ENCODE results near the gene PTPRC.

PTPRC gene

DNA sequence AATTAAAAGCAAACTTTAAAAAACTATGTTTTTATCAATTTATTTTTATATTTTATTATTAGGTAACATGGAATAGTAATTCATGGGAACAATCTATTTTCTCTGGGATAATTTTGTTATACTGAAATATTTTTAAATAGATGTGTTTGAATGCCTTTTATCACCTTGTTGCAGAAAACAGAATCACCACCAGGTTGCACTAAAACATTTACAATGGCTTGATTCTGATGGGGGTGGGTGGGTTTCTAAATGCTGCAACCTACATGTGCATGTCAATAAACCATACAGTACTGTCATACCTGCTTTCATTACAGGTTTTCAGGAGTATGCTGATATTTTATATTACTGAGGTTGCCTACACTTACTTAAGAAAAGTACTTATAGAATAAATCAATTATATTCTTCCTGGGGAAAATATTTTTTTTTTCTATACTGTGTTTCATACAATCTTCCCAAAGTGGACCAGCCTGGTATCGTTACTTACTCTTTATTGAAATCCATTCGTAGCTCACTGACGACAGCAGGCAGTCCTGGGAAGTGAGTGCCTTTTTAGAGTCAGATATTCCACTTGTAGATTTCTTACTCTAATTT lies 132.8 kb downstream of the PTPRC start:
- DNase-seq = peak; percentile 66
- in situ Hi-C loops (cut with HindIII; ENCODE audit: low pct_ligation_motif_present, low pct_unique_long_range_greater_than_20kb, low sequenced_read_pairs) = loop anchor here (25.0 kb wide), 1 partner anchor 466 kb away; no protein-coding TSS in a partner anchor

DNA sequence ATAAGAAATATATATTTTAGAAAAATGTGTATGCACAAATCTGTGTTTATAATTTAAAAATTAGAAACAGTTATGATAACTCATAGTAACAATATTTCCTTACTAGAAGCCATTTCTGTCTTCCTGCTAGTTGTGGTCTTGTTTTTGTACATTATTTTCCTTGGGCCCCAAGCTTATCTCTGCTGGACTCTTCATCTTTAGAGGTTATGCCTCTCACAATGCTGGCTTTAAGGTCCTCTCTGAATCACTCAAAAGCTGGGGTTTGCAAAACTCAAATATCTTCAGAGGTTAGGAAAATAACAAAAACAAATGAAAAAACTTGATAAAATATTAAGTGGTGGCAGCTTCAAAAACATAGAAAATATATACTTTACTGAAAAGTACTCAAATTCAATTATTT lies 133.8 kb downstream of the PTPRC start:
- in situ Hi-C loops (cut with HindIII; ENCODE audit: low pct_ligation_motif_present, low pct_unique_long_range_greater_than_20kb, low sequenced_read_pairs) = loop anchor here (25.0 kb wide), 1 partner anchor 465 kb away; no protein-coding TSS in a partner anchor
- no peak for DNase-seq

DNA sequence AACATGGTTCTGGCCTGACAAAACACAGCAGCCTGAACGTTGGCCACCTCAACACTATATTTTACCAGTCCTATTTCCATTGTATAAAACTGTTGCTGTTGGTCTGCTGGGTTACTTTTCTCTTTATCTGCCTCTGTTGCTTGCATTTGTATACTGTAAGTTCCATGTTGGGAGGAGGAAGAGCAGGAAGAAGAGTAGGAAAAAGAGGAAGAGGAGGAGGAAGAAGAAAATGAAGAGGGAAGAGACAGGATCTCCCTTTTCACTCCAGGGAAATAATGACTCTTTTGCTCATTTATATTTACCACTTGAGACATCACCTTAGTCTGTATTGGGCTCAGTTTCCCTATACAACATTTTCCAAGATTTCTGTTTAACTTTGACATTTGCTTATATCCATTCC lies 134.2 kb downstream of the PTPRC start:
- no peak for DNase-seq
- in situ Hi-C loops (cut with HindIII; ENCODE audit: low pct_ligation_motif_present, low pct_unique_long_range_greater_than_20kb, low sequenced_read_pairs) = loop anchor here (25.0 kb wide), 1 partner anchor 464 kb away; no protein-coding TSS in a partner anchor

DNA sequence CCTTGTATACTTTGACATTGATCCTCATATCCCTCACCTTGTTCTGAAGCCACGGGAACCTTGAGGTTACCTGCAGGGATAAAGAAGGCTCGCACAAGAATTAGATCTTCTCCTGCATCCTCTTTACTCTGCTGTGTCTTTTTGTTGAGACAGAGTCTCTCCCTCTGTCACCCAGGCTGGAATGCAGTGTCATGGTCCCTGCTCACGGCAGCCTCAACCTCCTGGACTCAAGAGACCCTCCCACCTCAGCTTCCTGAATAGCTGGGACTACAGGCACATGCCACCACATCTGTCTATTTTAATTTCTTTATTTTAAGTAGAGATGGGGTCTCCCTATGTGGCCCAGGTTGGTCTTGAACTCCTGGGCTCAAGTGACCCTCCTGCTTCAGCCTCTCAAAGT lies 134.7 kb downstream of the PTPRC start:
- in situ Hi-C loops (cut with HindIII; ENCODE audit: low pct_ligation_motif_present, low pct_unique_long_range_greater_than_20kb, low sequenced_read_pairs) = loop anchor here (25.0 kb wide), 1 partner anchor 464 kb away; no protein-coding TSS in a partner anchor
- no peak for DNase-seq

DNA sequence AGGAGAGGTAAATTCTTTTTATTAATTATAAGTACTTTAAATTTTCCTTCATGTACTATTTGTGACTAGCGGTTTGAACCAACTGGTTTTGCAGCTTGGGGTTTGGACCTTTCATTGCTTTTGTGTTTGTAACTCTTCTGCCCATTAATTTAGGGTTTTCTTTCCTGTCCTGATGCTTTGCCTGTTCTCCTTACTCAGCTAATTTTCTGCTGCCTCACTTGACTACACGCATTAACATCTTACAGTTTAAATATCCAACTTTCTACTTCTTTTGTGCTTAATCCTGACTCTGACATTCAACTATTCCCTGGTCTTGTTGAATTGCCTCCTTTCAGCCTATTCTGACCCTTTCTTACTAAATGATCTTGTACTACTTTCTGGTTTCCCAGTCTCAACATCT lies 135.6 kb downstream of the PTPRC start:
- no peak for DNase-seq
- in situ Hi-C loops (cut with HindIII; ENCODE audit: low pct_ligation_motif_present, low pct_unique_long_range_greater_than_20kb, low sequenced_read_pairs) = loop anchor here (25.0 kb wide), 1 partner anchor 463 kb away; no protein-coding TSS in a partner anchor

DNA sequence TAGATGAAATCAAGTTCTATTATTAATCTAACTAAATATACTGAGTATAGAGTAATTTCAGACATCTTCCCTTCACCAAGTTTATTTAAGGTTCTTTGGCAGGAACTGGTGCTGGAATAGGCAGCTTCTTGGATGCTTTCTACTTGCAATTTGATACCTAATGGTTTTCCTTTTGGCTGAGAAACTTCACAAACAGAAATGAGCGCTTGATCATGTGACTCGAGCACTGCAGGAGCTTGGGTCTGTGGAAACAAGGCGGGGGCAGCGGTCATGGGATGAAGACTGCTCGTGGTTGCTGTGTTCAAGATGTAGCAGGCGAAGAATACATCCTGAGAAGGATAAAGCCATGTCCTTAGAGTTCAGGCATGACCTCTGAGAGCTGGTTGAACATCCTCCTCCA lies 136.8 kb downstream of the PTPRC start:
- in situ Hi-C loops (cut with HindIII; ENCODE audit: low pct_ligation_motif_present, low pct_unique_long_range_greater_than_20kb, low sequenced_read_pairs) = no loop called here
- DNase-seq = no peak

DNA sequence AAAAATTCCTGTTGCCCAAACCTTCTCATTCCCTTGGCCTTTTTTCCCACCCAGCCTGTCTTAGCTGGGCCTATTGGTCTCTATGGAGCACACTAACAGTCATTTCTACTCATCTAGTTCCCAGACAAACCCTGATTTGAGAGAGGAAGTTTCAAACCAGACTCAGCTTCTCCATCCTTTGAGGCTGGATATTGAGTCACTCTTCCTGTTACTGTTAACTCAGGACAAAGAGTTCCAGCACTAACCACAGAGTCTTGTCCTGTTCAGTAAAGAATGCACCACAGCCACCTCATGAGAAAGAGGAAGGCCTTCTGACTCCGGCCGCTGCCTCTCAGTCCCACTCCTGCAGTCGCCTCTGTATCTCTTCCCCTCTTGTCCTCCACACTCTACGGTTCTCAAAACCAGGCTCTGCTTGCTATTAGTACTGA lies 137.8 kb downstream of the PTPRC start:
- in situ Hi-C loops (cut with HindIII; ENCODE audit: low pct_ligation_motif_present, low pct_unique_long_range_greater_than_20kb, low sequenced_read_pairs) = no loop called here
- peak; percentile 26 for DNase-seq

DNA sequence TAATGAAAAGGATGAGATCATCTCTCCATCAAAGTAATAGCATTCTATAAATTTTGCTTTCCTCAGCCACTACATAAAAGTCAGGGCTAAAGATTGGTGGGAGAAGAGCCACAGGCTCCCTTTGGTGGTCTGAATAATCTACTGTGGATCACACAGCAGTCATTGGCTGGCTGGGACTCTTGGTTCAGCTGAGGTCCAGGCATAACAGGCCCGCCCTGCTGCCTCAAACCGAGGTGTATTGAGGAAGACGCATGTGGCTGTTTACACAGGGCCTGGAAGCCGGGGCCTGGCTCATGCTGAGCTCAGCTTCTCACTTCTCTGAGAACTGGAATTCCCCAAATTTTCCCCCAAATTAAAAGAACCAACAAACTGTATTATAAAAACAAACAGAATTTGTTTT lies 139.2 kb downstream of the PTPRC start:
- no peak for DNase-seq
- in situ Hi-C loops (cut with HindIII; ENCODE audit: low pct_ligation_motif_present, low pct_unique_long_range_greater_than_20kb, low sequenced_read_pairs) = no loop called here

DNA sequence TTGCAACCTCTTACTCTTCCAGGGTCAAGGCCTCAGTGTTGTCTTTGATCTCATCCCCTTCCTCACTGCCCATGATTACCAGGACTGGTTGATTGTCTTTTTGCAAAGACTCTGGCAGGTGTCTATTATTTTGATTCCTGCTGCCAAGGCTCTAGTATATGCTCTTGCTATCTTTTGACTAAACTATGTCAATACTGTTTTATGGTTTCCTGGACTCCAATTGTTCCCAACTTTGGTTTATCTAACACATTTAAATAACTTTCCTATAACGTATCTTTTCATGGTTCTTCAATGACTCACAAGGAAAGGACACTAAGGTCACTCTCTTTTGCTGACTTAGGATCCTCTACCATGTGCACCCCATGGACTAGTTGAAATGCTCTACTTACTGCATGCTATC lies 141.5 kb downstream of the PTPRC start:
- no peak for DNase-seq
- in situ Hi-C loops (cut with HindIII; ENCODE audit: low pct_ligation_motif_present, low pct_unique_long_range_greater_than_20kb, low sequenced_read_pairs) = no loop called here

DNA sequence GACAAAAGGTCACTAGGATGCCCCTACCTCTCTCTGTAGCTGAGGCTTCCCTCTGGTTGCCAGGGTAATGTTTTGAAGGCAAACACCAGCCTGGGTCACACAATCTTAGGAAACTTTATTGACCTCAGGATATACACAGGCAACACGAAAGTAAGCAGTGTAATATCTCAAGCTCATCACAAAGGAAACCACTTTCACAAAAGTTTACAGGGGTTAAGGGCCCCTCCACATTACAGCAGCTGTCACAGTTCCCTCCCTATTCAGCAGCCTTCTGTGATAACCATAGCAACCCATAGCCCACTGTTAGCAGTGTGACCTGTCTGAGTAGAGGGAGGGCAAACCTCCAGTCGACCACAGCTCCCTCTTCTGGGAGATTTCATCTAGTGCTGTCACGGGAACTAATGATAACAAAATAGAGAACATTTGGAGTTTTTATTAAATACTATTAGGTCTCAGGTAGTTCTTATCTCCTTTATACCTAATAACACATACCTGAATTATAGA lies 149.8 kb downstream of the PTPRC start:
- DNase-seq = no peak
- in situ Hi-C loops (cut with HindIII; ENCODE audit: low pct_ligation_motif_present, low pct_unique_long_range_greater_than_20kb, low sequenced_read_pairs) = no loop called here

DNA sequence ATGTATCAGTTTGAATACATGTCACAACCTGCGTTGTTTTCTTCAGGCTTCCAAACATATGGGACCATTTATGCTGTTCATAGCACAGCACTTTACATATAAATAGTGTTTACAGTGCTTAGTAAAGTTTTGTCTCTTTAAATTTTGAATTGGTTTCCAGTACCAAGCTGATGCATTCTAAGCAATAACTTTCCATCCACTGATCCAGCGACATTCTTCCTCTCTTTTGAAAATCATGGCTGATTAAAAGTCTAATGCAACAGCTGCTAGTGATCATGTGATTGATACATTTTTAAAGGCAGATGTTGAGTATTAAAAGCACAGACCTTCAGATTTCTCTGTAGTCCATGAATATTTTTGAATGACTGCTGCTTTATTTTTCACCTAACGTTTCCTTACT lies 154.9 kb downstream of the PTPRC start:
- in situ Hi-C loops (cut with HindIII; ENCODE audit: low pct_ligation_motif_present, low pct_unique_long_range_greater_than_20kb, low sequenced_read_pairs) = no loop called here
- DNase-seq = no peak

DNA sequence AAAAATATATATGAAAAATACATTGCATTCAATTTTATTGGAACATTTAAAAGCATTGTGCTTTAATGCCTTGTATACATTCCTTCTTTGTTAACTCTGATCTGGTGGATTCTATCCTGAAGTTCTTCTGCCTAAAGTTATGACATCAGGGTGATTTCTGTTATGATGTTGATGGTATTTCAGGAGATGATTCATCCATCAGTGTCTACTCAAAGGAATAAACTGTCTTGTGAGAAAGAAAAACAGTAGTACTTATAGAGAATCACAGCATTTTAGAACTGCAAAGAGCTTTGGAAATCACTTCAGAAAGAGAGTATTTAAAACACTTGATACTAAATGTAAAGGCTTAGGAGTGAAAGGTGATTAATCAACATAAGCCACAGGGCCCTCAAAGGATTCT lies 155.7 kb downstream of the PTPRC start:
- DNase-seq = no peak
- in situ Hi-C loops (cut with HindIII; ENCODE audit: low pct_ligation_motif_present, low pct_unique_long_range_greater_than_20kb, low sequenced_read_pairs) = no loop called here

DNA sequence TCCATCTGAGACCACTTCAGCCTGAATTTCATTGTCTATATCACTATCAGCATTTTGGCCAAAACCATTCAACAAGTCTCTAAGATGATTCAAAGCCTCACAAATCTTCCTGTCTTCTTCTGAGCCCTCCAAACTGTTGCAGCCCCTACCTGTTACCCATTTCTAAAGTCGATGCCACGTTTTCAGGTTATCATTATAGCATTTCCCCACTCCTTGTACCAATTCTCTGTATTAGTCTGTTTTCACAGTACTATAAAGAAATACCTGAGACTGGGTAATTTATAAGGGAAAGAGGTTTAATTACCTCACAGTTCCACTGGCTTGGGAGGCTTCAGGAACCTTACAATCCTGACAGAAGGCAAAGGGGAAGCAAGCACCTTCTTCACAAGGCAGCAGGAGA lies 158.8 kb downstream of the PTPRC start:
- in situ Hi-C loops (cut with HindIII; ENCODE audit: low pct_ligation_motif_present, low pct_unique_long_range_greater_than_20kb, low sequenced_read_pairs) = no loop called here
- no peak for DNase-seq

DNA sequence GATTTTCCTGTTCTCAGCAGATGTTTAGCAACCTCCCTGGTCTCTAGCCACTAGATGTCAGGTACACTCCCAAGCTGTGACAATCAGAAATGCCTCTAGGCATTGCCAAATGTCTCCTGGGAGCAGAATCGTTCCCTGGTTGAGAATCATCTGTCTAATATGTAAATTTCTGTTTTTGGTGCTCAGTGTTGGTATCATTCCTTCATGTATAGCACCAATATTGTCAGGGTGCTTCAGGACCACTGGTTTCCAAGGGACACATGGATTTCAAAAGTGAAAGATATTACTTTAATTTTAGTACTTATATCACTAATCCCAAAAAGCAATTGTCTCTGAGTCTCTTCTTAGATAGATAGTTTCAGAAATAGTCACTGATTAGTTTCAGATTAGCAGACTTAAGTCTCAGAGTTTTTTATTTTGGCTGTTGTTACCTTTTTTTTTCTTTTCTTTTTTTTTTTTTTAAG lies 160.1 kb downstream of the PTPRC start:
- no peak for DNase-seq

DNA sequence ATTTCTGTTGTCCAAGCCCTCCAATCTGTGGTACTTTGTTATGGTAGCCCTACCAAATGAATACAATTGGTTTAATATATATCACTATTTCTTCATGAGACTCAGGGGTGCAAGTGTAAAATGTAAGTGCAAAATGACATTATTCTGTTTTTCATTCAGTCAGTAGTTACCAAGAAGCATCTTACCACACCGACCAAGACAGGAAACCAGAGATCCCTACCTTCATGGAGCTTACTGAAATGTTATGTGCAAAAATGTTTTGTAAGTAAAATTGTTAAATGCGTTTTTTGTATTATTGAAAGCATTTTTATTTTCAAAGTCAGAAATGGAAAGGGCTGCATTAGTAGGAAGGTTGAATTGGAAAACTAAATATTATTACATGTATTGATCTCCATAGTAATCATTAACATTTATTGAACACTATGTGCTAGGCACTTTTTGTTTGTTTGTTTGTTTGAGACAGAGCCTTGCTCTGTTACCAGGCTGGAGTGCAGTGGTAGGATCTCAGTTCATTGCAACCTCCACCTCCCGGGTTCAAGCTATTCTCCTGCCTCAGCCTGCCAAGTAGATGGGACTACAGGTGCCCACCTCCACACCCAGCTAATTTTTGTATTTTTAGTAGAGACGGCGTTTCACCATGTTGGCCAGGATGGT lies 166.8 kb downstream of the PTPRC start:
- in situ Hi-C loops (cut with HindIII; ENCODE audit: low pct_ligation_motif_present, low pct_unique_long_range_greater_than_20kb, low sequenced_read_pairs) = no loop called here
- DNase-seq = no peak

More for the DNA sequence above, 160.1 kb downstream of the PTPRC start:
- in situ Hi-C loops (cut with HindIII; ENCODE audit: low pct_ligation_motif_present, low pct_unique_long_range_greater_than_20kb, low sequenced_read_pairs) = no loop called here

DNA sequence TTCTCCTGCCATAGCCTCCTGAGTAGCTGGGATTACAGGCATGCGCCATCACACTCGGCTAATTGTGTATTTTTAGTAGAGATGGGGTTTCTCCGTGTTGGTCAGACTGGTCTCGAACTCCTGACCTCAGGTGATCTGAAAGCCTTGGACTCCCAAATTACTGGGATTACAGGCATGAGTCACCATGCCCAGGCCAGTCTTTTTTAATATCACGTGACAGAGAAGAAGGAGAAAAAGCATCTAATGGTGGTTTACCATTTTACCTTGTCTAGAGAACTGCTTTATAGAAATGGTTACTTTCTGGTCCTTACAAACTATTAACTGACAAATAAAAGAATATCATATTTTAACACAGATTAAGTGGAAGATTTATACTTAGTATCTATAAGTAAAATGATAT lies 168.0 kb downstream of the PTPRC start:
- no peak for DNase-seq
- in situ Hi-C loops (cut with HindIII; ENCODE audit: low pct_ligation_motif_present, low pct_unique_long_range_greater_than_20kb, low sequenced_read_pairs) = no loop called here
